Endometrium (tissue), 2 donors: ENCODE data around the gene DCLRE1C.
"Not testable (repeated sequence)": the region's sequence is repeated elsewhere in the genome, so short reads cannot be mapped to it uniquely, and the experiment has no call there.

Experiments used
- FAIRE-seq: peaks from 2 replicates; lab custom pipeline; 2012; peaks lifted over from hg19 to GRCh38; lab: Jason Lieb, UNC
- donor health status: control.
- donor health status: control.

The DCLRE1C gene

DNA sequence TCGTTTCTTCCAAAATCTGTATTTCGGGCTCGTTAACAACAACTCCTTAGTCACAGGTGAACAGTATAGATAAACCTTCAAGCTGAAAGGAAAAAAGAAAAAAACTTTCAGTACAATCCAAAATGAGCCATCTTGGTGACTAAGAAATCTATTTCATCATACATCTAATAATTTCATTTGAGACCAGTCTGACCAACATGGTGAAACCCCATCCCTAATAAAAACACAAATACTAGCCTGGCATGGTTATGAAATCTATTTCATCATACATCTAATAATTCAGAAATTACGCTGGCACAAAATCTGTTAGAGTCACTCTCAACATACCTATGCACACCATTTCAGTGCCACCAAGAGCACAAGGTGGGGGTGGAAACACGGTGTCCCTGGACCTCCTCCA is 8.8 kb downstream of the DCLRE1C start:
- no peak for FAIRE-seq

- FAIRE-seq: not testable (repeated sequence)
Measured at GRCh38 chr10:14942950-14943338, 11.0 kb downstream of the DCLRE1C start.

GRCh38 chr10:14942147-14942949 is 11.5 kb downstream of the DCLRE1C start:
- not testable (repeated sequence) for FAIRE-seq

DNA sequence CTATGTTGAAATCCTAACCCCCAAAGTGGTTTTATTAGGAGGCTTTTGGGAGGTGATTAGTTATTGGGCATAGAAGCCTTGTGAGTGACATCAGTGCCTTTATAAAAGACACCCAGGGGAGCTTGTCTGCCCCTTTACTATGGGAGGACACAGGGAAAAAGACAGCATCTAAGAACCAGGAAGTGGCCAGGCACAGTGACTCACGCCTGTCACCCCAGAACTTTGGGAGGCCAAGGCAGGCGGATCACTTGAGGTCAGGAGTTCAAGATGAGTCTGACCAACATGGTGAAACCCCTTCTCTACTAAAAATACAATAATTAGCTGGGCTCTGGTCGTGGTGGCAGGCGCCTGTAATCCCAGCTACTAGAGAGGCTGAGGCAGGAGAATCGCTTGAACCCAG is 14.9 kb downstream of the DCLRE1C start:
- not testable (repeated sequence) for FAIRE-seq

- FAIRE-seq: no peak
Measured at GRCh38 chr10:14936584-14936983, 17.3 kb downstream of the DCLRE1C start.

- FAIRE-seq: no peak
Measured at GRCh38 chr10:14930610-14931009, 23.3 kb downstream of the DCLRE1C start.

GRCh38 chr10:14926722-14927416 is 27.0 kb downstream of the DCLRE1C start:
- FAIRE-seq: no peak

DNA sequence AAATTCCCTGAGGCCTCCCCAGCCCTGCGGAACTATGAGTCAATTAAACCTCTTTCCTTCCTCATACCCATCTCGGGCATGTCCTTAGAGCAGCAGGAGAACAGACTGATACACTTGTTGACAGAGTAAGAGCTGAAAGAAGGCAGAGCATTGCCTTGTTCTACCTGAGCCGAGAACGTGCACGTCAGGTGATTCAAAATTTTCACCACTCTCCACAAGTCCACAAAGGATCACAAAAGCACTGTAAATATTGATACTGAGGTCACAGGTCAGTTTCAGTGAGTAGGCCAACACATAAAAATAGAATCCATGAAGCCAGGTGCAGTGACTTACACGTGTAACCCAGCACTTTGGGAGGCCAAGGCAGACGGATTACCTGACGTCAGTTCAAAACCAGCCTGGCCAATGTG is 27.8 kb downstream of the DCLRE1C start:
- FAIRE-seq: no peak

DNA sequence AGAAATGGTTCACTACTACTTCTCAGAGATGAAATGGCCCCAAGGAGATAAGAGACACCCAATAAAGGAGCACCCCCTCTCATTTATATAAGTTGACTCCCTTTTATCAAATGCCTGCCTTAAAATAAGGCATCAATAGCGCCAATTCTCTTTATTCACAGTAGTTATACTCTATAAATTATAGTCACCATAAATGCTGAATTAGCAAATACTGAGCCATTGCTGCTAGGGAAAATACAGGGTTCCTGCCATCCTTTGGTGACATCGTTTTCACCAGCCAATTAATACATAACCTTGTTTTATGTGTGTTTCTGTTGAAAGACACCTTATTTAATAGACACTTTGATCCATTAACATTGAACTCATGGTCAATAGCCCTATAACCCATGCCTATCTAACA is 28.6 kb downstream of the DCLRE1C start:
- no peak for FAIRE-seq

DNA sequence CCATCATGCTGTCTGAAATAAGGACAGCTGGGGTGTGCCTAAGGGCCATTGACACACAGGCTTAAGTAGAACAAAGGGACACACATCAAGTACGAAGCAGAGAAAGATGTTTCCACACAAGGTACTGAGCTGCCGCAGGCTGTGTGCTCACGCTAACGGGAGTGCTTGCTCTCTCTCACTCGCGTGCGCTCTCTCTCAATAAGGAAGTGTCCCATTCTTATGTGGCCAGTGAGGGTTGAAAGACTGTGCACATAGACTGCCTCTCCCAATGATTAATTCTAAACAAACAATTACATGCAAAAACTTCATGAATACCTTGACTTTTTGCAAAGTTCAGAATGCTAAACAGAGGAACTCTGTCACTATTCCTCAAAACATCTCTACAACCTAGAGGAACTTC is 29.9 kb downstream of the DCLRE1C start:
- FAIRE-seq: no peak

- no peak for FAIRE-seq
Measured at GRCh38 chr10:14918964-14919363, 34.9 kb downstream of the DCLRE1C start.

DNA sequence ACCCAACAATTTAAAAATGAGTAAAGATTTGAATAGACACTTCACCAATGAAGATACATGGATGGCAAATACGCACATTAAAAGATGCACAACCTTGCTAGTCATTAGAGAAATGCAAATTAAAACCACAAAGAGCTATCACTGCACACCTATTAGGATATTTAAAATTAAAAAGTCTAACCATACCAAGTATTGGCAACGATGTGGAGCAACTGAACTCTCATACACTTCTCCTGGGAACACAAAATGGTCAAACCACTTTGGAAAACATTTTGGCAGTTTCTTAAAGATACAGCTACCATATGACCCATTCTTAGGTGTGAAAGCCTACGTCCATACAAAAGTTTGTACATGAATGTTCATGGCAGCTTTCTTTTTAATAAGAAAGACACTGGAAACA is 36.1 kb downstream of the DCLRE1C start:
- FAIRE-seq: no peak

DNA sequence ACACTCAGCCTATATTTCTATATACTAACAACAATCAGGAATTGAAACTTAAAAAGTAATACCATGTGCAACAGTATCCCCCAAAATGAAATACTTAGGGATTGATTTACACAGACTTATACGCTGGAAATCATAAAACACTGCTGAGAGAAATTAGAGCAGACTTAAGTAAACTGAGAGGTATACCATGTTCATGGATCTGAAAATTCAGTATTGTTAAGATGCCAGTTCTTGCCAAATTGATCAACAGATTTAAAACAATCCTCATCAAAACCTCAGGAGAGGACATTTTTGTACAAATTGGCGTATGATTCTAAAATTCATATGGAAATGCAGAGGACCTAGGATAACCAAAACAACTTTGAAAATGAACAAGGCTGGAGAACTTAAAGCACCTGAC is 37.3 kb downstream of the DCLRE1C start:
- no peak for FAIRE-seq

GRCh38 chr10:14911801-14912200 is 42.1 kb downstream of the DCLRE1C start:
- FAIRE-seq: no peak

DNA sequence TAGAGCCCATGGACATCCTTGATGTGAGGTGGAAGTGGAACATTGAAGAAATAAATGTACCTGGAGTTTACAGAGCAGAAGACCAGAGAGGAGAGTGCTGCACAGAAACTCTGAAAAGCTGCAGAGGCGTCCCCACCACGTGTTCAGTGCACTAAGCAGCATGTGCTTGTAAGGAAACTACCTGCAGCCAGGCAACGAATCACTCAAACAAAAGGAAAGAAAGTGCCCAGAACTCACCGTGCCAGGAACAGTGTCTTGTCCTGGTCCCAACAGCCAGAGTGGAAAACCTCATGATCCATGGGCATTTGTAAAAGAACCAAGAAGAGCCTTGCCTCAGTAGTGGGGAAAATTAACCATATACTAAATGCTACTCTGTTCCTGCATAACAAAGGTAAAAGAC is 42.9 kb downstream of the DCLRE1C start:
- no peak for FAIRE-seq

GRCh38 chr10:14909101-14909500 is 44.8 kb downstream of the DCLRE1C start:
- FAIRE-seq: no peak

DNA sequence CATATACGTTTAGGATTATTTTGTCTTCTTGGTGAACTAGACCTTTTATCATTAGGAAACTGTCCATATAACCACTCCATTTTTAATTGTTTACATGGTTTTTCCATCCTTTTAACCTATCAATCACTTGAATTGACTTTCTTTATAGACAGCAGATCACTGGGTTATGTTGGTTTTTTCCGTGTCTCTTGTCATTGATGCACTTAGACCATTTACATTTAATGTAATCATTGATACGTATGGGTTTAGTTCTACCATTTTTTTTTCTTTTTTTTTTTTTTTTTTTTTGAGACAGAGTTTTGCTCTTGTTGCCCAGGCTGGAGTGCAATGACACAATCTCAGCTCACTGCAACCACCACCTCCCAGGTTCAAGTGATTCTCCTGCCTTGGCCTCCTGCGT is 46.3 kb downstream of the DCLRE1C start:
- FAIRE-seq: not testable (repeated sequence)

GRCh38 chr10:14906765-14907164 is 47.1 kb downstream of the DCLRE1C start:
- no peak for FAIRE-seq

DNA sequence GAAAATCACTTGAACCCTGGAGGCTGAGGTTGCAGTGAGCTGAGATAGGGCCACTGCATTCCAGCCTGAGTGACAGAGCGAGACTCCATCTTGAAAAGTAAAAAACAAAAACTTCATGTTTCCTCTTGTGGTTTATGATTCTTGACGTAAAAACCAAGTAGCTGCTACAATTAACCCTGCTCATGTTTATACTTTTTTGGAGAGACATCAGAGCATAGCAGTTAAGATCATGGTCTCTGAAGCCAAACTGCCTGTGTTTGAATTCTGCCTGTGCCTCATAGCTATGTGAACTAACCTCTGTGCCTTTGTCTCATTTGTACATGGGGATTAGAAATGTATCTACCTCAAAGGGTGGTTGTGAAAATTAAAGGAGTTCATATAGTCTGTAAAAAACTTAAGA is 48.0 kb downstream of the DCLRE1C start:
- no peak for FAIRE-seq

GRCh38 chr10:14904864-14905263 is 49.0 kb downstream of the DCLRE1C start:
- no peak for FAIRE-seq

GRCh38 chr10:14904316-14904732 is 49.6 kb downstream of the DCLRE1C start:
- peak; percentile 93 for FAIRE-seq

GRCh38 chr10:14891151-14891550 is 62.7 kb downstream of the DCLRE1C start:
- FAIRE-seq: no peak

DNA sequence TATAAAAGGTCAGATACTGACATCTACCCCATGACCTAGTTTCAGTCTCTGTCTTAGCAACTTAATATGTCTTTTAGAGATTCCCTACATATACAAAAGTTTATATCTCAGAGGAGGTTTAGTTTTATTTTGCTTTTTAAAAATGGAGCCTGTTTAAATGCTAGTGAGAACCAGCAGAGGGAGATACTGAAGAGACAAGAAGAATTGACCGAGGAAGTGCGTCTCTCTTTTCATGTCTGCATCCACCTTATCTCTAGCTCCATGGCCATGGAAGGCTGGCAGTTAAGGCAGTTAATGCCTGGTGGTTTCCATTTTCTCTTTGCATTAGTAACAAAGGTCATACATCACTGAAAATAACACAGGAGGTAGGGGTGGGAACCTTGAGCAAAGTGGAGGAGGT is 64.6 kb downstream of the DCLRE1C start:
- FAIRE-seq: no peak

DNA sequence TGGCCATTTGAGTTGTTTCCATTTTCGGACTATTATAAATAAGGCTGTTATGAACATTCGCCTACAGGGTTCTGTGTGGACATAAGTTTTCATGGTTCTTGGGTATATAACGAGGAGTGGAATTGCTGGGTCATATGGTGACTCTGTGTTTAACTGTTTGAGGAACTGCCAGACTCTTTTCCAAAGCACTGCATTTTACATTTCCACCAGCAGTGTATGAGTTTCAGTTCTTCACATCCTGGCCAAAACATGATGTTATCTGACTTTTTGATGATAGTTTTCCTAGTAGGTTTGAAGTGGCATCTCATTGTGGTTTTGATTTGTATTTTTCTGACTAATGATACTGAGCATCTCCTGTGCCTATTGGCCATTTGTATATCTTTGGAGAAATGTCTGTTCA is 69.8 kb downstream of the DCLRE1C start:
- FAIRE-seq: no peak
